ENCODE data around the gene NEUROG2. TPM values are rescaled to one million over a fixed set of nuclear protein-coding genes. Genes with fewer than 3 reads are reported as not detected.

Gene NEUROG2
- total and polyA plus RNA-seq, 2 donors (not counting 3 experiments of a cell fraction or from before 2014, with no cell fraction given) = not detected

- peaks cover 9% of the 10 kb centered on the region for H3K4me1 ChIP-seq (ENCODE audit: control insufficient read depth, extremely low read depth, insufficient read depth, low read length)
- dilution Hi-C loops (cut with MboI; ENCODE audit: extremely low pct_ligation_motif_present, low sequenced_read_pairs) = no loop called here
- H3K4me3 ChIP-seq (replicated peaks in 1 of 3; ENCODE audit: insufficient read depth in 1 of 3, low read depth in 1 of 3, low read length in 3 of 3) = no peak overlapping the region
- no peaks in the 10 kb centered on the region for H3K9me3 ChIP-seq (replicated peaks; ENCODE audit: control insufficient read depth, insufficient read depth, low read length)
- H2AFZ ChIP-seq (ENCODE audit: low read depth, low read length) = no peak overlapping the region
- intact Hi-C loops (cut with micrococcal nuclease) = no loop called here
- CTCF ChIA-PET = interaction anchor here (2.3 kb wide), 1 partner anchor 15 kb away, joined by 16 read pairs; no protein-coding TSS in a partner anchor
- TF ChIP-seq JUN (IDR thresholded peaks at IDR 0.05; ENCODE audit: borderline replicate concordance, insufficient read depth, insufficient read length, low read depth) = no peak
- TF ChIP-seq EZH2 (IDR thresholded peaks at IDR 0.05; ENCODE audit: borderline replicate concordance, low read depth, low read length, severe bottlenecking) = peak; percentile 82
- no peak for TF ChIP-seq MYC (IDR thresholded peaks at IDR 0.05; ENCODE audit: low read depth, low read length)
- TF ChIP-seq GATA2 (IDR thresholded peaks at IDR 0.05; ENCODE audit: insufficient read depth, insufficient read length, low read depth, low read length) = no peak
- TF ChIP-seq, protein P1, sequence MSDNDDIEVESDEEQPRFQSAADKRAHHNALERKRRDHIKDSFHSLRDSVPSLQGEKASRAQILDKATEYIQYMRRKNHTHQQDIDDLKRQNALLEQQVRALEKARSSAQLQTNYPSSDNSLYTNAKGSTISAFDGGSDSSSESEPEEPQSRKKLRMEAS (IDR thresholded peaks at IDR 0.05; ENCODE audit: insufficient read depth, insufficient read length) = no peak
- TF ChIP-seq POLR2AphosphoS5 (IDR thresholded peaks at IDR 0.05; ENCODE audit: insufficient read depth, low read depth, low read length) = no peak
- TF ChIP-seq POLR2A (IDR thresholded peaks at IDR 0.05; ENCODE audit: low read depth, low read length) = no peak
- TF ChIP-seq, protein P2, sequence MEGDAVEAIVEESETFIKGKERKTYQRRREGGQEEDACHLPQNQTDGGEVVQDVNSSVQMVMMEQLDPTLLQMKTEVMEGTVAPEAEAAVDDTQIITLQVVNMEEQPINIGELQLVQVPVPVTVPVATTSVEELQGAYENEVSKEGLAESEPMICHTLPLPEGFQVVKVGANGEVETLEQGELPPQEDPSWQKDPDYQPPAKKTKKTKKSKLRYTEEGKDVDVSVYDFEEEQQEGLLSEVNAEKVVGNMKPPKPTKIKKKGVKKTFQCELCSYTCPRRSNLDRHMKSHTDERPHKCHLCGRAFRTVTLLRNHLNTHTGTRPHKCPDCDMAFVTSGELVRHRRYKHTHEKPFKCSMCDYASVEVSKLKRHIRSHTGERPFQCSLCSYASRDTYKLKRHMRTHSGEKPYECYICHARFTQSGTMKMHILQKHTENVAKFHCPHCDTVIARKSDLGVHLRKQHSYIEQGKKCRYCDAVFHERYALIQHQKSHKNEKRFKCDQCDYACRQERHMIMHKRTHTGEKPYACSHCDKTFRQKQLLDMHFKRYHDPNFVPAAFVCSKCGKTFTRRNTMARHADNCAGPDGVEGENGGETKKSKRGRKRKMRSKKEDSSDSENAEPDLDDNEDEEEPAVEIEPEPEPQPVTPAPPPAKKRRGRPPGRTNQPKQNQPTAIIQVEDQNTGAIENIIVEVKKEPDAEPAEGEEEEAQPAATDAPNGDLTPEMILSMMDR (IDR thresholded peaks at IDR 0.05; ENCODE audit: extremely low read depth in 1 of 2, insufficient read depth in 1 of 2, low read depth in 1 of 2, low read length in 2 of 2) = no peak
- H3K4me2 ChIP-seq (ENCODE audit: insufficient read depth, low read length) = no peak overlapping the region
- H3K9me1 ChIP-seq (replicated peaks; ENCODE audit: control insufficient read depth, extremely low read depth, insufficient read depth, low read length) = no peaks in the 10 kb centered on the region
- H4K20me1 ChIP-seq (replicated peaks; ENCODE audit: control insufficient read depth, extremely low read depth, insufficient read depth, low read length) = no peaks in the 10 kb centered on the region
- H3K36me3 ChIP-seq (ENCODE audit: control insufficient read depth in 2 of 2, extremely low read depth in 1 of 2, insufficient read depth in 2 of 2, low read length in 2 of 2) = no peaks in the 10 kb centered on the region
- H3K79me2 ChIP-seq (ENCODE audit: control insufficient read depth, insufficient read depth, low read length) = no peaks in the 10 kb centered on the region
- no peak overlapping the region for H3K27ac ChIP-seq (ENCODE audit: insufficient read depth, low read depth, low read length)
- H3K9ac ChIP-seq (replicated peaks; ENCODE audit: extremely low read depth, insufficient read depth, low read length) = no peak overlapping the region
- peaks cover 59 to 88% of the 10 kb centered on the region in 2 experiments for H3K27me3 ChIP-seq (ENCODE audit: control insufficient read depth in 2 of 2, insufficient read depth in 2 of 2, low read length in 2 of 2)
- POLR2A ChIA-PET = no interaction called here
- DNase-seq (ENCODE audit: low read depth, low spot score) (no peak), FAIRE-seq (no peak)
- no TSS peak for BruUV-seq (replicated peaks)
Measured at GRCh38 chr4:112509243-112510141, 6.5 kb downstream of the NEUROG2 start.

Measured in endothelial cell of umbilical vein (primary cell).